ENCODE data around the gene TEP1. TPM values are rescaled to one million over a fixed set of nuclear protein-coding genes. Genes with fewer than 3 reads are reported as not detected.

The TEP1 gene
- total and polyA plus RNA-seq, 2 of the 8 experiments (the other 6 are each of a cell fraction or from before 2014, with no cell fraction given): 6.9 to 10.7 TPM

DNA sequence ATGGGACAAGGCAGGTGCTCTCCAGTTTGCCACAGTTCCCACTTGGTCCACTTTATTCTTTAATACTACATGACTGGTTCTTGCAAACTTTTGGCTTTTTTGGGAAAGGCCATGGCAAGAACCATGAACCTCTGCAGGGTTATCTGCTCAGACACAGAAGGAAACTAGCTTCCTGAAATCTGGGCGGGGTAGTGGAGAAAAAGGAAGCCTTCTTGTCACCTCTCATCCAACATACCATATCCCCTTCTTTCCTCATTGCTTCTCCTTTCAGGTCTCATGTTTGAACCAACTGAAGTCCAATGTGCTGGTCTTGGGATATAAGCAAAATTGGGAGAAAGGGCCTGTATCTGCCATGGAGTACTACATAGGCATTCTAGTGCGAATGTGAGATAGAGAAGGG, 28.2 kb upstream of the TEP1 start:
- H2BK5ac ChIP-seq (ENCODE audit: low read depth, low read length): no peak overlapping the region
- no peaks in the 10 kb centered on the region for H3K79me1 ChIP-seq (ENCODE audit: low read depth, low read length)
- no peak overlapping the region for H2BK120ac ChIP-seq (replicated peaks; ENCODE audit: low read depth, low read length)
- H4K5ac ChIP-seq (ENCODE audit: insufficient read length, low read depth, low read length): no peak overlapping the region
- ChIA-PET CTCF (ENCODE audit: partially characterized antibody) (interaction anchor here (1.1 kb wide), 1 partner anchor 166 kb away, joined by 3 read pairs; no protein-coding TSS in a partner anchor), POLR2A (ENCODE audit: partially characterized antibody) (interaction anchor here (0.7 to 8.2 kb wide), 7 partner anchors 11 to 133 kb away, joined by 3 to 68 read pairs (median 3); partner anchors contain the start of genes APEX1, OSGEP and TEP1)
- H4K91ac ChIP-seq (replicated peaks; ENCODE audit: insufficient read length, low read length): no peak overlapping the region
- H3K23ac ChIP-seq (ENCODE audit: insufficient read length): no peak overlapping the region
- DNase-seq (ENCODE audit: low read depth in 1 of 2, low spot score in 2 of 2) (no peak), FAIRE-seq (no peak)
- H3K36me3 ChIP-seq (ENCODE audit: control insufficient read depth in 2 of 4, insufficient read depth in 4 of 4, low read length in 3 of 4): peaks cover 10 to 13% (median 12%) of the 10 kb centered on the region in 4 experiments
- H4K8ac ChIP-seq (ENCODE audit: extremely low read depth, insufficient read depth, low read length): no peak overlapping the region
- H3K4me3 ChIP-seq (ENCODE audit: extremely low read depth in 1 of 4, insufficient read depth in 2 of 4, low read depth in 3 of 4, low read length in 4 of 4): no peak overlapping the region
- H4K20me1 ChIP-seq (replicated peaks in 1 of 2; ENCODE audit: control insufficient read depth in 1 of 2, insufficient read depth in 2 of 2, low read length in 2 of 2): no peaks in the 10 kb centered on the region
- no peaks in the 10 kb centered on the region for H3K79me2 ChIP-seq (ENCODE audit: control insufficient read depth in 1 of 2, insufficient read depth in 2 of 2, low read length in 2 of 2)
- H3K27me3 ChIP-seq (replicated peaks in 1 of 4; ENCODE audit: control insufficient read depth in 3 of 4, extremely low read depth in 1 of 4, insufficient read depth in 3 of 4, low read length in 3 of 4): no peaks in the 10 kb centered on the region; a peak in 1 of 7 replicates
- no peak overlapping the region for H2BK20ac ChIP-seq (ENCODE audit: low read length)
- no peaks in the 10 kb centered on the region for H3K23me2 ChIP-seq (ENCODE audit: low read depth, low read length)
- no peak overlapping the region for H3K14ac ChIP-seq (ENCODE audit: insufficient read length)
- no peaks in the 10 kb centered on the region for H3K9me3 ChIP-seq (ENCODE audit: insufficient read depth in 2 of 2, low read depth in 1 of 2, low read length in 1 of 2)
- no peak overlapping the region for H3K27ac ChIP-seq (ENCODE audit: low read depth, low read length)
- H2AFZ ChIP-seq (ENCODE audit: low read length): no peak overlapping the region
- no peak overlapping the region for H2AK5ac ChIP-seq (ENCODE audit: low read depth, low read length)
- no peaks in the 10 kb centered on the region for H3K4me1 ChIP-seq (replicated peaks in 1 of 4; ENCODE audit: control insufficient read depth in 3 of 4, insufficient read depth in 4 of 4, low read length in 3 of 4)
- H3K4me2 ChIP-seq (ENCODE audit: insufficient read depth in 1 of 2, low read depth in 2 of 2, low read length in 2 of 2): no peak overlapping the region
- no peak overlapping the region for H3K18ac ChIP-seq (ENCODE audit: extremely low read depth, low read length)
- H3K56ac ChIP-seq (replicated peaks; ENCODE audit: insufficient read length, low read depth, low read length): no peak overlapping the region
- no peak overlapping the region for H3K9ac ChIP-seq (replicated peaks in 1 of 4; ENCODE audit: extremely low read depth in 1 of 4, low read depth in 3 of 4, low read length in 3 of 4)
- H2BK15ac ChIP-seq (ENCODE audit: low read length): no peak overlapping the region
- WGBS, 2 experiments (ENCODE audit: extremely low coverage in 1 of 2, insufficient coverage in 1 of 2, insufficient read length in 1 of 2, insufficient replicate concordance in 2 of 2, low coverage in 1 of 2, low lambda C conversion rate in 2 of 2, missing lambda C conversion rate in 1 of 2): 87% methylated on average over 2 of the region's 2 CpGs; no CpG with 5 or more reads in 1 of the 2 experiments
- H2BK12ac ChIP-seq (ENCODE audit: low read depth, low read length): no peak overlapping the region
- H3K4ac ChIP-seq (replicated peaks; ENCODE audit: insufficient read length, low read depth, low read length): no peak overlapping the region
- TF ChIP-seq SP2 (IDR thresholded peaks at IDR 0.05; ENCODE audit: low read length) (no peak), CHD1 (IDR thresholded peaks at IDR 0.05; ENCODE audit: low read depth, low read length) (no peak), NANOG (IDR thresholded peaks at IDR 0.05; ENCODE audit: insufficient read depth, low read depth, low read length, poor library complexity, severe bottlenecking) (no peak), POU5F1 (IDR thresholded peaks at IDR 0.05; ENCODE audit: low read depth, low read length) (no peak), BCL11A (IDR thresholded peaks at IDR 0.05; ENCODE audit: low read depth in 2 of 2, low read length in 2 of 2) (no peak), TEAD4 (IDR thresholded peaks at IDR 0.05; ENCODE audit: low read depth, low read length) (no peak), RFX5 (IDR thresholded peaks at IDR 0.05; ENCODE audit: borderline replicate concordance, low read depth, low read length) (no peak), RBBP5 (IDR thresholded peaks at IDR 0.05; ENCODE audit: borderline replicate concordance, low read depth, low read length) (no peak), RNF2 (IDR thresholded peaks at IDR 0.05; ENCODE audit: borderline replicate concordance, low read depth, low read length, missing control alignments, poor library complexity, severe bottlenecking) (no peak), SUZ12 (IDR thresholded peaks at IDR 0.05; ENCODE audit: low read length) (no peak), TAF7 (optimal IDR thresholded peaks at IDR 0.05; ENCODE audit: borderline replicate concordance, low read depth, low read length) (no peak)
- TF ChIP-seq, protein P1, sequence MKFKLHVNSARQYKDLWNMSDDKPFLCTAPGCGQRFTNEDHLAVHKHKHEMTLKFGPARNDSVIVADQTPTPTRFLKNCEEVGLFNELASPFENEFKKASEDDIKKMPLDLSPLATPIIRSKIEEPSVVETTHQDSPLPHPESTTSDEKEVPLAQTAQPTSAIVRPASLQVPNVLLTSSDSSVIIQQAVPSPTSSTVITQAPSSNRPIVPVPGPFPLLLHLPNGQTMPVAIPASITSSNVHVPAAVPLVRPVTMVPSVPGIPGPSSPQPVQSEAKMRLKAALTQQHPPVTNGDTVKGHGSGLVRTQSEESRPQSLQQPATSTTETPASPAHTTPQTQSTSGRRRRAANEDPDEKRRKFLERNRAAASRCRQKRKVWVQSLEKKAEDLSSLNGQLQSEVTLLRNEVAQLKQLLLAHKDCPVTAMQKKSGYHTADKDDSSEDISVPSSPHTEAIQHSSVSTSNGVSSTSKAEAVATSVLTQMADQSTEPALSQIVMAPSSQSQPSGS (IDR thresholded peaks at IDR 0.05; ENCODE audit: low read length): no peak
